Left lung (tissue), 10 donors: ENCODE measurements around the gene ESPNL. TPM values are rescaled to one million over a fixed set of nuclear protein-coding genes. Genes with fewer than 3 reads are reported as not detected.
"Not testable (repeated sequence)": the region's sequence is repeated elsewhere in the genome, so short reads cannot be mapped to it uniquely, and the experiment has no call there.

Experiments
- ATAC-seq: fragments of 200-7000 bp; cut with Tn5 transposase; one replicate; pipeline ENCODE4 v1.9.1; 2020; ENCODE audit warnings: moderate library complexity
- DNase-seq, 4 donors: peaks; one replicate each; pipeline ENCODE4 v3.0.0-alpha.2; 2013 to 2020
- H3K27ac ChIP-seq, 2 donors: fragments of 200-600 bp; sonication (generic) in 1 of 2; one replicate each; pipeline versions ENCODE4 v1.5.0 to v1.8.0; 2020 to 2021
- H3K27me3 ChIP-seq, 2 donors: fragments of 200-600 bp; sonication (generic) in 1 of 2; one replicate each; pipeline versions ENCODE4 v1.5.0 to v1.8.0; 2020 to 2021
- H3K36me3 ChIP-seq, 2 donors: fragments of 200-600 bp; sonication (generic) in 1 of 2; one replicate each; pipeline versions ENCODE4 v1.5.0 to v1.8.0; 2020 to 2021
- H3K4me1 ChIP-seq, 2 donors: fragments of 200-600 bp; one replicate each; pipeline ENCODE4 v1.8.0; 2021
- H3K4me3 ChIP-seq, 2 donors: fragments of 200-600 bp; sonication (generic) in 1 of 2; one replicate each; pipeline versions ENCODE4 v1.5.0 to v1.8.0; 2020 to 2021; ENCODE audit warnings: mild to moderate bottlenecking in 1 of 2
- H3K9me3 ChIP-seq, 2 donors: fragments of 200-600 bp; sonication (generic) in 1 of 2; one replicate each; pipeline versions ENCODE4 v1.5.0 to v1.8.0; 2020 to 2021
- intact Hi-C, 2 donors: fragments of 100-400 bp; cut with DNase I; formaldehyde crosslinking; loops; one replicate each; pipeline versions ENCODE4 v1.11.2 to v1.14.2; 2022
- polyA plus RNA-seq, 6 donors: library from polyadenylated mRNA; unstranded; fragments of 120-200 nt; gene quantifications; one replicate each; pipeline ENCODE4 v1.2.1, GENCODE V29; 2013; ENCODE audit not compliant: insufficient read length in 6 of 6
- total RNA-seq, 2 donors: library from RNA; stranded (reverse); fragmentation: NEBNext Ultra II Directional; extraction: Animal tissue kit (Norgen Biotek cat#: 25700); gene quantifications; one replicate each; pipeline ENCODE4 v1.2.1, GENCODE V29; 2021
- TF ChIP-seq, protein P1 (sequence below), 2 donors: fragments of 200-600 bp; sonication (generic) in 1 of 2; IDR thresholded peaks; one replicate each; pipeline versions ENCODE4 v1.5.0 to v1.8.0; 2021; ENCODE audit warnings: antibody characterized with exemption in 2 of 2
- donor health status: DM: no; HTN: yes; CAD: no.
- donor health status: DM: no; HTN: no; CAD: no.

ESPNL gene
- total and polyA plus RNA-seq, 8 donors, result 0.55 to 6.7 (median 2.0) TPM

DNA sequence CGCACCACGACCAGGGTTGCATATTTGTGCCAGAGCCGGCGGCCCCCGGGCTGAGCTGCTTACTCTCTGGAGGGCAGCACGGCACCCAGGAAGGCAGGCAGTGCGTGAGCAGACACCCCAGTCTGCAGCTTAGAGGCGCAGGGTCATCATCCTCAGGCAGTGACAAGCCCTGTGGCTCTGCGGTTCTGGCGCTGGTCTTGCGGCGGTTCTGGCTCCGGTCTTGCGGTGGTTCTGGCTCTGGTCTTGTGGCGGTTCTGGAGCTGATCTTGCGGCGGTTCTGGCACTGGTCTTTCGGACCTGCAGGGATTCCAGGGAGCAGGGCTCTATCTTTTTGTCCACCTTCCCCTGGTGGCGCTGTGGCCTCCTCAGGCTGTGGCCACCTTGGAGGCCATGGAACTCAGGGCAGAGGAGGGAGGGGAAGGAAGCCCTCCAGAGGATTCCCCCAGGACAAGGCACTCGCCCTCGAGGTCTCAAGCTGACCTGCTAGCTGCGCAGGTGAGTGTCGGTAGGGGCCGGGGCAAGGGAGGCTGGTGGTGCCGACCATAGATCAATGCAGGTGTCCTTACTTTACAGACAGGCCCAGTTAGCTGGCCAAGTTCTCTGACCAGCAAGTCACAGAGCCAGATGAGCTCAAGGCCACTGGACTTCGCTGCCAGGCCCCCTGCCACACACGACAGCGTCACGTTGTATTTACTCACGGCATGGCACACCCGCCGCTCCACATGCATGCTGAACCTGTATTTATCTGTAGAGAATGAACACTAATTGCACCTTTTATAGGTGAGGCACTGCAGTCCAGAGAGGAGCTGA, 14.9 kb downstream of the ESPNL start:
- Histone ChIP-seq H3K9me3 (no peaks in the 10 kb centered on the region), H3K4me3 (no peak overlapping the region), H3K27me3 (peaks cover 0 to 23% of the 10 kb centered on the region in 2 donors), H3K36me3 (no peaks in the 10 kb centered on the region), H3K4me1 (no peaks in the 10 kb centered on the region), H3K27ac (no peak overlapping the region)
- intact Hi-C loops, result no loop called here
- TF ChIP-seq, protein P1, sequence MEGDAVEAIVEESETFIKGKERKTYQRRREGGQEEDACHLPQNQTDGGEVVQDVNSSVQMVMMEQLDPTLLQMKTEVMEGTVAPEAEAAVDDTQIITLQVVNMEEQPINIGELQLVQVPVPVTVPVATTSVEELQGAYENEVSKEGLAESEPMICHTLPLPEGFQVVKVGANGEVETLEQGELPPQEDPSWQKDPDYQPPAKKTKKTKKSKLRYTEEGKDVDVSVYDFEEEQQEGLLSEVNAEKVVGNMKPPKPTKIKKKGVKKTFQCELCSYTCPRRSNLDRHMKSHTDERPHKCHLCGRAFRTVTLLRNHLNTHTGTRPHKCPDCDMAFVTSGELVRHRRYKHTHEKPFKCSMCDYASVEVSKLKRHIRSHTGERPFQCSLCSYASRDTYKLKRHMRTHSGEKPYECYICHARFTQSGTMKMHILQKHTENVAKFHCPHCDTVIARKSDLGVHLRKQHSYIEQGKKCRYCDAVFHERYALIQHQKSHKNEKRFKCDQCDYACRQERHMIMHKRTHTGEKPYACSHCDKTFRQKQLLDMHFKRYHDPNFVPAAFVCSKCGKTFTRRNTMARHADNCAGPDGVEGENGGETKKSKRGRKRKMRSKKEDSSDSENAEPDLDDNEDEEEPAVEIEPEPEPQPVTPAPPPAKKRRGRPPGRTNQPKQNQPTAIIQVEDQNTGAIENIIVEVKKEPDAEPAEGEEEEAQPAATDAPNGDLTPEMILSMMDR (IDR thresholded peaks at IDR 0.05), result no peak
- peak in 1 of 4 donors; percentile 60 for DNase-seq
- ATAC-seq, result no peak

DNA sequence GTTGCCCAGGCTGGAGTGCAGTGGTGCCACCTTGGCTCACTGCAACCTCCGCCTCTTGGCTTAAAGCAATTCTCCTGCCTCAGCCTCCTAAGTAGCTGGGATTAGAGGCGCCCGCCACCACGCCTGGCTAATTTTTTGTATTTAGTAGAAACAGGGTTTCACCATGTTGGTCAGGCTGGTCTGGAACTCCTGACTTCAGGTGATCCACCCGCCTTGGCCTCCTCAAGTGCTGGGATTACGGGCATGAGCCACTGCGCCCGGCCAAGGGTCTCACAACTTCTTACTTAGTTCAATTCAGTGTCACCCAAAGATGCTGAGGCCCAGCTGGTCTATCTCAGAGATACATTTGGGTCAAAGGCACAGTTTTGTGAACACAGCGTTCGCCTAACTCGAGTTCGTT, 15.6 kb downstream of the ESPNL start:
- H3K4me1 ChIP-seq, H3K4me3 ChIP-seq, intact Hi-C loops, ATAC-seq, H3K9me3 ChIP-seq, H3K36me3 ChIP-seq, H3K27ac ChIP-seq: not testable (repeated sequence)
- DNase-seq, result peak in 1 of 4 donors; percentile 36
- peaks cover 0 to 30% of the 10 kb centered on the region in 2 donors for H3K27me3 ChIP-seq

DNA sequence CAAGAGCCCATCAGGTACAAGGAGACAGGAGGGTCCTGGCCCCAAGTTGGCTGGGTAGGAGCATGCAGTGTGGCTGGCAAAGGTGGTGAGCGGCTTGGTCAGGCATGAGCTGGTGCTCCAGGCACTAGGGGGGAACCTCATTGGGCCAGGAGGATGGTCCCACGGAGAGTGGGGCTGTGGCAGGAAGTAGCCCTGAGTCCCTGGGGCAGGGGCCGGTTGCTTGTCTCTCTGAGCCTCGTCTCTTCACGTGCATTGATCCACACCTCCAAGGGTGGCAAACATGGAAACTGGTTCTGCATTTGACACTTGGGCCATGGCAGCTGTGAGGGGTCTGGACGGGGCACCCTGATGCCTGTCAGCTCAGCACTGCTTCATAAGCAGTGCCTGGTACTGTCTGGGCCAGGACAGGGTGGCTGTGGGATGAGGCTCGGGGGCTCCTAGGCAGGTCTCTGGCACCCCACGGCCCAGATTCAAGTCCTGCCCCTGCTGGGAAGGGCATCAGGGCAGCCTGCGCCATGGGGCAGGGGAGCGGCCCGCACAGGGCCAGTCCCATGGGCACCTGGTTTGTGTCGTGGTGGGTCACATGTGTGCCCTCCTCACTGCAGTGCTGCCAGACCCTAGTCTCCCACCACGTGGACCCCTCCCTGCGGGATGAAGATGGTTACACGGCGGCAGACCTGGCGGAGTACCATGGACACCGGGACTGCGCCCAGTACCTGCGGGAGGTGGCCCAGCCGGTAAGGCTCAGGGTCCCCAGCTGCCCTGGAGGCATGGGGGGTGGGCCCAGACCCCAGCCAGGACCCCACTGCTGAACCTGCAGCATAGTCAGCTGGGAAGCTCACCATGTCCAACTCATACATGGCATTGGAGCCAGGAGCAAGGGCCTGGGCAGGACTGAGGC, 16.4 kb downstream of the ESPNL start:
- peaks cover 0 to 36% of the 10 kb centered on the region in 2 donors for H3K27me3 ChIP-seq
- intact Hi-C loops, result no loop called here
- ATAC-seq, result no peak
- no peaks in the 10 kb centered on the region for H3K4me1 ChIP-seq
- TF ChIP-seq, protein P1 (IDR thresholded peaks at IDR 0.05), result no peak
- DNase-seq, result peak in 1 of 4 donors; percentile 61
- H3K27ac ChIP-seq, result no peak overlapping the region
- H3K36me3 ChIP-seq, result no peaks in the 10 kb centered on the region
- H3K4me3 ChIP-seq, result no peak overlapping the region
- H3K9me3 ChIP-seq, result no peaks in the 10 kb centered on the region

DNA sequence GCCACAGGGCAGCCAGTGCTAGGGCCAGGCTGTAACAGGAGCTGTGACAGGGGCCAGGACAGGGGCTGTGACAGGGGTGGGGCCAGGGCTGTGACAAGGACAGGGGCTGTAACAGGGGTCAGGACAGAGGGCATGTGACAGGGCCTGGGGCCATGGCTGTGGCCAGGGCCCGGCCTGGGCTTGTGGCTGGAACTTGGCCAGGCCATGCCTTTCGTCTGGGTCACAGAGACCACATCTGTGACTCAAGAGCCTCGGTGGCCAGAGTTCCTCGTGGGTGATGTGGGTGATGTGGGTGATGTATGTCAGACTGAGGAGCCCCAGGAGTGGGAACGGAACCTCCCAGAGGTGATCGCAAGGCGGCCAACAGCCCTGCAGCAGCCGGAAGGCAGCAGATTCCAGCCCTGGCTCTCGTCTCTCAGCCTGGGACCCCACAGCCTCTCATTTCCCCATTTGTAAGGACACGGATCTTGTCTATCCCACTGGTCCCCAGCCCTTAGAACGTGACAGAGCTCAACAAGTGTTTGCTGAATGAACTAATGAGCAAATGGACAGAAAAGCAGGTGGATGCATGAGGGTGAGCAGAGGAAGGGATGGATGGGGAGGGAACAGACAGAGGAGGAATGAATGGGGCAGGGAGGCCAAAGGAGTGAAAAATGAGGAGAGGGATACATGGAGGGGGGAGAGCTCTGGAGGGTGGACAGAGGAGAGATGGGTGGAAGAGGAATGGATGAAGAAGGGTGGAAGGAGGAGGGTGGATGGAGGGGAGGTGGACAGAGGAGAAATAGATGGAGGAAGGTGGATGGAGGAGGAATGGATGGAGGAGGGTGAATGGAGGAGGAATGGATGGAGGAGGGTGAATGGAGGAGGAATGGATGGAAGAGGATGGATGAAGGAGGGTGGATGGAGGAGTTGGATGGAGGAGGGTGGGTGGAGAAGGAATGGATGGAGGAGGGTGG, 17.3 kb downstream of the ESPNL start:
- intact Hi-C loops, result no loop called here

More for the DNA sequence above, 17.3 kb downstream of the ESPNL start:
- TF ChIP-seq, protein P1 (IDR thresholded peaks at IDR 0.05), result no peak
- H3K4me1 ChIP-seq, result no peaks in the 10 kb centered on the region
- H3K27ac ChIP-seq, result no peak overlapping the region
- peaks cover 0 to 39% of the 10 kb centered on the region in 2 donors for H3K27me3 ChIP-seq
- no peaks in the 10 kb centered on the region for H3K36me3 ChIP-seq
- DNase-seq, result peak in 1 of 4 donors; percentile 61
- H3K4me3 ChIP-seq, result no peak overlapping the region
- no peak for ATAC-seq
- no peaks in the 10 kb centered on the region for H3K9me3 ChIP-seq
